Calu3 (cell line): Measurements from ENCODE around the gene DICER1. TPM values are rescaled to one million over a fixed set of nuclear protein-coding genes. Genes with fewer than 3 reads are reported as not detected.
A peak's percentile ranks its signal among the peaks of the same experiment; 100 is the strongest.

Experiments
- BruUV-seq: library from RNA; stranded (reverse); fragments of 400-500 nt; replicated peaks from 2 replicates; lab custom pipeline; 2021; lab: Mats Ljungman, UMichigan
- CTCF ChIA-PET: fragments of 300-600 bp; sonication (Branson Sonifier 250); formaldehyde crosslinking; loops from one replicate; lab custom pipeline; 2022; ENCODE audit warnings: antibody characterized with exemption; lab: Charles Lee
- DNase-seq: peaks from one replicate; pipeline ENCODE4 v3.0.0; 2022
- H3K27ac Mint-ChIP-seq: one replicate; pipeline ENCODE4 v1.8.0; 2022; ENCODE audit warnings: mixed read lengths; ENCODE audit not compliant: unreplicated experiment
- H3K27me3 Mint-ChIP-seq: one replicate; pipeline ENCODE4 v1.8.0; 2022; ENCODE audit warnings: mixed read lengths; ENCODE audit not compliant: unreplicated experiment
- H3K36me3 Mint-ChIP-seq: one replicate; pipeline ENCODE4 v1.8.0; 2022; ENCODE audit warnings: mild to moderate bottlenecking, moderate library complexity, mixed read lengths; ENCODE audit not compliant: insufficient read depth, unreplicated experiment
- H3K4me1 Mint-ChIP-seq: one replicate; pipeline ENCODE4 v1.8.0; 2022; ENCODE audit warnings: mild to moderate bottlenecking, low read depth, mixed read lengths; ENCODE audit not compliant: unreplicated experiment
- H3K4me3 Mint-ChIP-seq: one replicate; pipeline ENCODE4 v1.8.0; 2022; ENCODE audit warnings: mild to moderate bottlenecking, low read depth, moderate library complexity, mixed read lengths; ENCODE audit not compliant: unreplicated experiment
- H3K9me3 Mint-ChIP-seq: one replicate; pipeline ENCODE4 v1.8.0; 2022; ENCODE audit warnings: low read depth, mixed read lengths; ENCODE audit not compliant: unreplicated experiment
- intact Hi-C: fragments of 100-400 bp; cut with micrococcal nuclease; formaldehyde crosslinking; loops from one replicate; pipeline ENCODE4 v1.10.0; 2022; ENCODE audit not compliant: unreplicated experiment
- total RNA-seq: library from RNA; stranded (reverse); gene quantifications from 2 replicates; pipeline ENCODE4 v1.2.3, GENCODE V29; 2022
- TF ChIP-seq, protein P1 (sequence below): fragments of 200-600 bp; IDR thresholded peaks from one replicate; pipeline ENCODE4 v1.8.0; 2022; ENCODE audit warnings: antibody characterized with exemption; ENCODE audit not compliant: unreplicated experiment

The DICER1 gene
- total RNA-seq, 1 experiment from 2014 or later = 53.8 TPM

DNA sequence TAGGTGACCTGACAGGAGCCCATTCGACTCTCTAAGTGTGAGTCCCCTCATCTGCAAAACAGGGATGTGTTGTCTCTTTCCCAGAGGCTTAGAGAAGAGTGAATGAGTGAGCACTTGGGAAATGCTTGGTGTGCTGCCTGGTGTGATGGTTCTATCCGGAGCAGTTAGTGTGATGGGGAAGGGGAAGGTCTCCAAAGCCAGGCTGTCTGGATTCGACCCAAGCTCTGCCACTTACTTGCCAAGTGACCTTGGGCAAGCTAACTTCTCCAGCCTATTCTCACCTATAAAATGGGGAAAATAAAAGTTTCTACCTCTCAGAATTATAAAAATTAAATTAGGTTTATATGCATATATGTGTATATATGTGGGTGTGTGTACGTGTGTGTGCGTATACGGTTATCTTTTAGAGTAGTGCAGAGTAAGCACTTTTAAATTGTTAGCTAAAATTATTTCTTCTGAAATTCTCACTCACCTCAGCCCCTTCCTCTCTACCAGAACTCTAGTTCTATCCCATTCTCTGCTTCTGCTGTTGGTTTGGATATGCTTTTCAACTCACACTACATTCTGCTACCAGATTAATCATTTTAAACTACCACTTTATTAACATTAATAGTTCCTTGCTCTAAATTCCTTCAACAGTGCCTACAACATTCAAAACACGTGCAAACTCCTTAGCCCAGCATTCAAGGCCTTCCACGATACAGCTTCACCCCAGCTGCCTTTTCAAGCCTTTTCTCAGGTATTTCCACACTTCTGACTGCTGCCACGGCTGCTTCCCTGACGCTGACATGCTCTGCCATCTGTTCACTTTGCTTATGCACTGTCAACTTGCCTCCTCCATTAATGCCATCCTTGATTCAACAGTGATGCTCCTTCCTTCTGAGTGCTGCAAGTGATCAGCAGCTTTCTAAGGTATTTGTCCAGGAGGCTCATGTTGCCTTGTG lies 55.3 kb downstream of the DICER1 start:
- no peaks in the 10 kb centered on the region for H3K27me3 Mint-ChIP-seq

DNA sequence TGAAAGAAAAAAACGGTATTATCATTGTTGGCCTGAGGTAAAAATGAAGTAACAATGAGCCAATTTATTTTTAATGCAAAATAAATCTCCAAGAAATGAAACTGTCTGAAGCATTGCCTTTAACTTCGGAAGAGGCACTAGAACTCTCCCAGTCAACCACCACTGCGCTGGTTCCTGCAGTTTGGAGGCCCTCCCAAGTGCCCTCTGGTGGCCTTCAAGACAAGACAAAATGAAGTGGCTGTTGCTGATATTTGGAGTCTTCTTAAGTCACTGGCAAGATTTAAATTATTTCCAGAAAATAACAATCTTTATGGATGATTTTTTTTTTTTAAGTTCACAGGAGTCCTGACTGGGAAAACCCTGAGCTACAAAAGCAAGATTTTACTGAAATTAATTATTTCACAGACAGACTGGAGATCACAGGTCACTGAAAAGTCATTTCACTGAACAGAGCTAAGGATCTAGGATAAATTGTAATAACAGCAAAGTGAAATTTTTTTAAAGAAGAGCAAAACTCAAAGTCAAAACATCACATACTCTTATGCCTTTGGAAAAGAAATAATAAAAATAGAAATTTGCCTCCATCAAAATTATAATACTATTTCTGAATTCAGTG lies 58.2 kb downstream of the DICER1 start:
- Mint-ChIP-seq H3K27me3 (no peaks in the 10 kb centered on the region), H3K9me3 (no peaks in the 10 kb centered on the region), H3K4me1 (no peaks in the 10 kb centered on the region), H3K36me3 (peaks cover 40% of the 10 kb centered on the region), H3K27ac (no peak overlapping the region), H3K4me3 (no peak overlapping the region)
- TF ChIP-seq, protein P1, sequence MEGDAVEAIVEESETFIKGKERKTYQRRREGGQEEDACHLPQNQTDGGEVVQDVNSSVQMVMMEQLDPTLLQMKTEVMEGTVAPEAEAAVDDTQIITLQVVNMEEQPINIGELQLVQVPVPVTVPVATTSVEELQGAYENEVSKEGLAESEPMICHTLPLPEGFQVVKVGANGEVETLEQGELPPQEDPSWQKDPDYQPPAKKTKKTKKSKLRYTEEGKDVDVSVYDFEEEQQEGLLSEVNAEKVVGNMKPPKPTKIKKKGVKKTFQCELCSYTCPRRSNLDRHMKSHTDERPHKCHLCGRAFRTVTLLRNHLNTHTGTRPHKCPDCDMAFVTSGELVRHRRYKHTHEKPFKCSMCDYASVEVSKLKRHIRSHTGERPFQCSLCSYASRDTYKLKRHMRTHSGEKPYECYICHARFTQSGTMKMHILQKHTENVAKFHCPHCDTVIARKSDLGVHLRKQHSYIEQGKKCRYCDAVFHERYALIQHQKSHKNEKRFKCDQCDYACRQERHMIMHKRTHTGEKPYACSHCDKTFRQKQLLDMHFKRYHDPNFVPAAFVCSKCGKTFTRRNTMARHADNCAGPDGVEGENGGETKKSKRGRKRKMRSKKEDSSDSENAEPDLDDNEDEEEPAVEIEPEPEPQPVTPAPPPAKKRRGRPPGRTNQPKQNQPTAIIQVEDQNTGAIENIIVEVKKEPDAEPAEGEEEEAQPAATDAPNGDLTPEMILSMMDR = no peak
- DNase-seq = peak; percentile 41
- intact Hi-C loops = loop anchor here (5.0 kb wide), 1 partner anchor 412 kb away; no protein-coding TSS in a partner anchor
- CTCF ChIA-PET = interaction anchor here (0.9 kb wide), 1 partner anchor 407 kb away, joined by 3 read pairs; no protein-coding TSS in a partner anchor
- BruUV-seq = no TSS peak

More for the DNA sequence above, 55.3 kb downstream of the DICER1 start:
- H3K9me3 Mint-ChIP-seq = no peaks in the 10 kb centered on the region
- DNase-seq = no peak
- H3K27ac Mint-ChIP-seq = peak overlapping the region; percentile 20
- H3K36me3 Mint-ChIP-seq = peaks cover 40% of the 10 kb centered on the region
- CTCF ChIA-PET = interaction anchor here (1.5 kb wide), 1 partner anchor 9 kb away, joined by 4 read pairs; no protein-coding TSS in a partner anchor
- intact Hi-C loops = no loop called here
- H3K4me3 Mint-ChIP-seq = no peak overlapping the region
- BruUV-seq = no TSS peak
- TF ChIP-seq, protein P1 = no peak
- H3K4me1 Mint-ChIP-seq = no peaks in the 10 kb centered on the region

DNA sequence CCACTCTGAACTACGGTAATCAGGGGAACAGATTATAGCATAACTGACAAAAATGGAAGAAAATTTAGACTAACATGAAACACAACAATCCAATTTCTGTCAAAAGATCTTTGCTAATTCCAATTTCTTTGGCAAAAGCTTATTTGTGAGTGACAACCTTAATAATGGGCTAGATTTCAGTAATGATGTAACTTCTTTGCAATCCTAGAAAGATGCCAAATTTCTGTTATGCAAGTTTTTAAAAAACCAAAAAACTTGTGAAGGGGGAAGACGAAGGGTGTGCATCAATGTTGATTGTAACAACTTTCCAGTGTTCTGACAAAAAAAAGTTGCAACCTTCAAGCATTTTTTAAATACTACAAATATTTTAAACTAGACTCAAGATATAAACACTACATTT lies 59.9 kb downstream of the DICER1 start:
- H3K36me3 Mint-ChIP-seq = peaks cover 30% of the 10 kb centered on the region
- no peaks in the 10 kb centered on the region for H3K27me3 Mint-ChIP-seq
- H3K4me1 Mint-ChIP-seq = no peaks in the 10 kb centered on the region
- no peak for DNase-seq
- H3K9me3 Mint-ChIP-seq = no peaks in the 10 kb centered on the region
- BruUV-seq = no TSS peak
- H3K4me3 Mint-ChIP-seq = no peak overlapping the region
- H3K27ac Mint-ChIP-seq = no peak overlapping the region
- TF ChIP-seq, protein P1 = no peak
- CTCF ChIA-PET = no interaction called here
- intact Hi-C loops = loop anchor here (5.0 kb wide), 1 partner anchor 410 kb away; no protein-coding TSS in a partner anchor

DNA sequence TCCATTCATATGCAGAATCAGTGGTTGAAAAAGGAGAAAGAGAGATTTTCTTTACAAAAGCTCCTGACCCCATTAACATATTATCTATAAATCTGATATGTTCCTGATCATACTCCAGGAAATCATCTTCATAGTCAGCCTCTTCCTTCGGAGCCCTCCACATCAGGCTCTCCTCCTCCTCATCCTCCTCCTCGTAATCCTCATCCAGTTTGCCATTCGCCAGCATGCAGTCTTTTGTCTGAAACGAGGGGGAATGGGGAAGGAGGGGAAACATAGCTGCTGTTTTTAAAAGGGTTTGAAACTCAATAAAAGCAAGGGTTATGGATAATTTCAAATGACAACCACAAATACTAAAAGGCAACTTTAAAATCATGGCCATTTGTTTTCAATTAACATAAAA lies 60.9 kb downstream of the DICER1 start:
- H3K9me3 Mint-ChIP-seq = no peaks in the 10 kb centered on the region
- BruUV-seq = no TSS peak
- intact Hi-C loops = loop anchor here (5.0 kb wide), 1 partner anchor 409 kb away; no protein-coding TSS in a partner anchor
- no peaks in the 10 kb centered on the region for H3K27me3 Mint-ChIP-seq
- no peak overlapping the region for H3K27ac Mint-ChIP-seq
- DNase-seq = no peak
- CTCF ChIA-PET = no interaction called here
- TF ChIP-seq, protein P1 = no peak
- H3K36me3 Mint-ChIP-seq = peaks cover 27% of the 10 kb centered on the region
- no peaks in the 10 kb centered on the region for H3K4me1 Mint-ChIP-seq
- no peak overlapping the region for H3K4me3 Mint-ChIP-seq
